Measurements from ENCODE around the gene DMKN.

The DMKN gene

DNA sequence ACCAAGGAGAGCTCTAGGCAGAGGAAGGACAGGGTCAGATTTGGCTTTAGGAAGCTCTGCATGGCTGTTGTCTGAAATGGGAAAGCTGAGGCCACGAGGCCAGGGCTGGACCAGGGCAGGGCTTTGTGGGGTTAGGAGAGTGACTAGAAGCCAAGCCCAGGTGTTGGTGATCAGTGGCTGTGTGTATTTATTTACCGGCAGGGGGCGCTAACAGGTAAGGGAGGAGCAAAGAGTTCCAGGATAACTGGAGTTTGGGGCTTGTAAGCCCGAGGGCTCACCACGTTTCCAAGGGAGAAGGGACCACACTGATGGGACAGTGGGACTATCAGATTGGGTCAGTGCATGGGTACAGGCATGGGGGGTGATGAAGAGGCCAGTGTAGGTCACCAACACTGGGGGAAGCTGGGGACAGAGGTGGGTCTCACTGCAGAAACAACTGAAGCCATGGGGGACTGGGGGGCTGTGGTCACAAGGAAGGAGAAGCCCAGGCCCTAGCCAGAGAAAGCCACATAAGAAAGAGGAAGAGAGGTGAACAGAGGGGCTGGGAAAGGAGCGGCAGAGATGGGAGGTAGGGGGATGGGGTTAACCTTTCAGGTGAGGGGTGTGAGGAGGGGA is 35.8 kb upstream of the DMKN start:
- peak; percentile 61 for DNase-seq

DNA sequence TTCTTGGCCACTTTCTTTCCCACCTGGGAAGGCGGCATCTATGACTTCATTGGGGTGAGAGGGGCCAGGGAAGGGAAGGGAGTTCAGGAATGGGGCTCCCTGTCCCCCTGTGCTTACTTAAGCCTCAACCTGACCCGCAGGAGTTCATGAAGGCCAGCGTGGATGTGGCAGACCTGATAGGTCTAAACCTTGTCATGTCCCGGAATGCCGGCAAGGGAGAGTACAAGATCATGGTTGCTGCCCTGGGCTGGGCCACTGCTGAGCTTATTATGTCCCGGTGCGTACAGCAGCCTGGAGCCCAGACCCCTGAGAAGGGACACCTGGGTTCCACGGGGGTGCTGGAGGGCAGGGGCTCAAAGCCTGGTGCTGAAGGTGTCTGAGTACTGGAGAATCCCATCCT is 33.1 kb upstream of the DMKN start:
- no peak for DNase-seq

DNA sequence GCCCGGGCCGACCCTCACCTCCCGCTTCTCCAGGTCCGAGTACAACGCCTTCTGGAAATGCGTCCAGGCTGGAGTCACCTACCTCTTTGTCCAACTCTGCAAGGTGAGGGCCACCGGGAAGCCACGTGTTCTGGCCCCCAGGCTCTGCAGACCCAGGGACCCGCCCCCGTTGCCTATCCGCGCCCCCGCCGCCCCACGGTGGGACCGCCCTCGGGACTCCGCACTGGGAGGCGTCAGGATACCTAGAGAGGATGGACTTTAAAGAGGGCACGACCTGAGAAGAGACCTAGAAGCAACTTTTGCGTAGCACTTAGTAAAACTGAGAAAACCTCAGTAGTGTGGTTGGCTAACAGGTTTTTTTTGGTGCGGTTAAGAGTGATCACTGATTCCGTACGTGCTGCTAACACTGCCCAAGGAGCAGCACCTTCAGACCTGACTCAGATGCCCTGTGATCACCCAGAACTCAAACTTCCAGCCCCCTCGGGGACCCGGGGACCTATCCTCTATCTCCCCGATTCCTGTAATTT is 32.5 kb upstream of the DMKN start:
- DNase-seq = peak; percentile 45

DNA sequence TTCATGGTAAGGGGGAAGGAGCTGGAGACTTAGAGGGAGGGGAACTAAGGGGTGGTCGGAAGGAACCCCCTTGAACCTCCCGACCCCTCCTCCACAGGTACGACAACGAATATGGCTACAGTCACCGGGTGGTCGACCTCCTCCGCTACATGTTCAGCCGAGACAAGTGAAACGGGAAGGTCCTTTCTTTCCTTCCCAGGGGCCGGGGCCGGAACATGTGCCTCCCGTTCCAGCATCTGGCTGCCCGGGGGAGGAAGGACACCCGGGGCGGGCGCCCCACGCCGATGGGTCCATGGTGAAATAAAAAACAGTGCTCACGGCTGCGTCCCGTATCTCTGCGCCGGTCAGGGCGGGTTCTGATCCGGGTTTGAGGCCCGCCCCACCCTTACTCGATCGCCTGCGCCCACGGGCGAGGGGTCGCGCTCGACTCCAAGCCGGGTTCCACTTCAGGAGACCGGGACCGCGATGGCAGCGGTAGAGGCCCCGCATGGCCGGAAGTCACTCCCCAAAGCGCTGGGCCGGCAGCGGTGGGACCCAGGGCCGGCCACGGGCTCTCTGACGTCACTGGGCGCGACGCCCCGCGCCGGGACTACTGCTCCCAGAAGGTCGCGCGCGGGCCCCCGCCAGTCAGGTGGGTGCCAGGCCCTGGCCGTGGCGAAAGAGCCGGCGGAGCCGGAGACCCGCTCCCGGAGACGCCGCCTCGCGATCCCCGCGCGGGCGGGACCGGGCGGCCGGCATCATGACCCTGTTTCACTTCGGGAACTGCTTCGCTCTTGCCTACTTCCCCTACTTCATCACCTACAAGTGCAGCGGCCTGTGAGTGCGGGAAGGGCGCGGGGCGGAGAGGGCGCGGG is 31.8 kb upstream of the DMKN start, which contains the start of gene TMEM147:
Gene TMEM147 (plus strand): TSS at position 626 of the 854 bp plus-strand sequence. CDS start 114 bp downstream, at position 740.
- DNase-seq = peak; percentile 74

DNA sequence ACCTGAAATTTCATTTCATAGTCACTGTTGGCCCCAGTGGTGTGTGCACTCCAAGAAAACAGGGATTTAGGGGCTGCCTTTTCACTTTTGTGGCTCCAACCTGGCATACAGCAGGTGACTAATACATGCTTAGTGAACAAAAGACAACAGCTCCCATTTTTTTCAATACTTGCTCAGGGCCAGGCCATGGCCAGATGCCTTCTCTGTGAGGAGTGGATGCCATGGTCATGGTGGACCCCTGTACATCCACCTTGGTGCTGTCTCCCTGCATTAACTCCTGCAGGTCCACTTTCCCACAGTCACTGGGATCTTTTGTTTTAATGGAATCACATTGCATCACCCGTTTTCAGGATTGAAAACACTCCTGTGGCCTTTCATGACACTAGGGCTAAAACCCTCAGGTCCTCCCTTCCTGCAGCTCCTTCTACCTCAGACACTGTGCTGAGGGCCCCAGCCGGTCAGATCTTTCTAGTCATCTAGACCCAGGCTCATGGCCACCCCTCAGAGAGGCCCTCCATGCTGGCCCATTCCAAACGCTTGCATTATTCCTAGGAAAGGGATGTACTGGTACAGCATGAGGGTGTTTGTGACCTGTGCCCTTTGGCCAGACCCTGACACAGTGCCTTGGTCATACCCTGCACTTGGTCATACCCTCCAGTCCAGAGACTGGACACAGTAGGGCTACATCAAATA is 30.8 kb upstream of the DMKN start:
- DNase-seq = no peak

DNA sequence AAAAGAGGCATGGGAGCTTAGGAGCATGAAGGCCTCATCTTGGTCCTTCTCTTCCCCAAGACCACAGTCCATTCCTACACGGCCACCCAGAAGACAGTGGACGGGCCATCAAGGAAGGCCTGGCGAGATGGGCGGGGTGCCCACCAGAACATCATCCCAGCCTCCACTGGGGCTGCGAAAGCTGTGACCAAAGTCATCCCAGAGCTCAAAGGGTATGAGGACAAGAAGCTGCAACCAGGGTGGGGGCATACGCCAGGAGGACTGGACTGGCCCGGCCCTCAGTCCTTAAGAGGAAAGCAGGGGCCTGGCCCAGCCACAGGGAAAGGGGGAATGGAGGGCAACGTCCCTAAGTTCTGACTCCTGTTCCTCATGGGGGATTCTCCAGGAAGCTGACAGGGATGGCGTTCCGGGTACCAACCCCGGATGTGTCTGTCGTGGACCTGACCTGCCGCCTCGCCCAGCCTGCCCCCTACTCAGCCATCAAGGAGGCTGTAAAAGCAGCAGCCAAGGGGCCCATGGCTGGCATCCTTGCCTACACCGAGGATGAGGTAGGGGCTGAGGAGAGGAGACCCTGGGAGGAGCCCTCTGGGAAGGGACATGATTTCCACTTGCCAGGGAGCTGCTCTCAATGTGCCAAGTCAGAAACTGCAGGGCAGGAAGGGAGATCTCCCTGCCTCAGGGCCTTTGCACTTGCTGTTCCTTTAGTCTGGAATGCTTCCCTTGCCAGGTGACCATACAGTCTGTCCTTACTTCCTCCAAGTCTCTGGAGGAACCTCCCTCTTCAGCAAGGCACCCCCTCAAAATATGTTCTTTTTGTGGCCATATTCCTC is 30.0 kb upstream of the DMKN start:
- no peak for DNase-seq

DNA sequence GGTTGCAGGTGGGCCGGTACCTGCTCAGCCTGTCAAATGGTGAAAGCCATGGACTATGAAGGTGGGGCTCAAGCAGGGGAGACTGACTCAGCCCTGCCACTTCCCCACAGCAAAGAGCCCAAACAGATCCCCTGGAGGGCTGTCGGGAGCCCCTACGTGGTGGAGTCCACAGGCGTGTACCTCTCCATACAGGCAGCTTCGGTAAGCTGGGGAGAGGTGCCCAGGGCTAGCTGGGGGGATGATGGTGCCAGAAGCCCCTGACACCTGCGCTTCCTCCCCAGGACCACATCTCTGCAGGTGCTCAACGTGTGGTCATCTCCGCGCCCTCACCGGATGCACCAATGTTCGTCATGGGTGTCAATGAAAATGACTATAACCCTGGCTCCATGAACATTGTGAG is 28.8 kb upstream of the DMKN start:
- no peak for DNase-seq

DNA sequence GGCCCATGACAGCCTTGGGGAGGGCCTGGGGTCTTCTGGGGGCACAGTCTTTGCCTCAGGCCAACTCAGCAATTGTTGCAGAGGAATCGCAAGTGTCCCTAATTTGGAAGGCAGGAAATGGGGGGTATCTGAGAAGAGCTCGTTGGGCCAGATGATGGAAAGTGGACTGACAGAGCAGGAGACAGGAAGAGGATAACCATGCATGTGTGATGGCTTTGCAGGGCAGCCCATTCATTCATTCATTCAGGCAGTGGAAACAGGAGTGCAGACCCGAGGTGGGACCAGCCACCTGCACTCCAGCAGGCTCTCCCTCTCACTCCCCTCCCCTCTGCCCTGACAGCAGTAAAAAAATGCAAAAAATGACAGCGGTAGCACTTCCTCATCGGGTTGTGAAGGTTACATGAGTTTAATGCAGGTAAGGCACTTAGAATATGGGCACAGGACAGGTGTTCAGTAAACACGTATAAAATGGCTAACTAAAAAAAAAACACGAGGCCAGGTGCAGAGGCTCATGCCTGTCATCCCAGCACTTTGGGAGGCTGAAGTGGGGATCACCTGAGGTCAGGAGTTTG is 27.0 kb upstream of the DMKN start:
- DNase-seq = no peak

DNA sequence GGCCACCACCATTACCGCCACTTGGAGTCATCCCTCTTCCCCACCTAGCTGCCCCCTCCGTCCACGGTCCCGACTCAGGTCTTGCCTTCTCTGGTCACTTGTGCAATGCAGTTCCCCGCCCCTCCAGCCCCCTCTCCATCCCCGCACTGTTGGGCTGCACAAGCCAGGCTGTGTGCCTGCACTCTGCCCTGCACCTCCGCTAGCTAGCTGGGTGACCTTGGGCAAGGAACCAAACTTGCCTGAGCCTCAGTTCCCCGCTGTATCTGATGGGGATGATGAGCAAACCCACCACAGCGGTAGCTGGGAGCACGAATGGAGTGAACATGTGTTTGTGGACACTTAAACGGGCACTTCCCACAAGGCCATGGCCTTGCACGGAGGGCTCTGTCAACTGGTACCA is 26.4 kb upstream of the DMKN start:
- no peak for DNase-seq

DNA sequence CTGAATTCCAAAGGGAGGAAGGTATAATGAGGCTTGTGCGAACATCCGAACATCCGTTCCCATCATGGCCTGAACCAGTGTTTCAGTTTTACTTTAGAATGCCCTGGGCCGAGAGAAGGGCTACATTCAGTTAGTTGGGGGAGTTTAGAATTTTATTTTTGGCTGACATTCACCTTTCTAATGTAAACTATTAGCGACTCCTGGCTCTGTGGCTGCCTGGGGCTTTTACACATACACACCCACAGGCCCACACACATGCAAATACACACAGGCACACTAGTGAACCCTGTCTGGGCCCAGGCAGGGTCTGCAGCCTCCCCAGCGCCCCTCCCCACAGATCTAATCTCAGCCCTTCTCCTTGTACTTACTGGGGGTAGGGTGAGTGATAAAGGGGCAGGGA is 25.9 kb upstream of the DMKN start:
- no peak for DNase-seq

DNA sequence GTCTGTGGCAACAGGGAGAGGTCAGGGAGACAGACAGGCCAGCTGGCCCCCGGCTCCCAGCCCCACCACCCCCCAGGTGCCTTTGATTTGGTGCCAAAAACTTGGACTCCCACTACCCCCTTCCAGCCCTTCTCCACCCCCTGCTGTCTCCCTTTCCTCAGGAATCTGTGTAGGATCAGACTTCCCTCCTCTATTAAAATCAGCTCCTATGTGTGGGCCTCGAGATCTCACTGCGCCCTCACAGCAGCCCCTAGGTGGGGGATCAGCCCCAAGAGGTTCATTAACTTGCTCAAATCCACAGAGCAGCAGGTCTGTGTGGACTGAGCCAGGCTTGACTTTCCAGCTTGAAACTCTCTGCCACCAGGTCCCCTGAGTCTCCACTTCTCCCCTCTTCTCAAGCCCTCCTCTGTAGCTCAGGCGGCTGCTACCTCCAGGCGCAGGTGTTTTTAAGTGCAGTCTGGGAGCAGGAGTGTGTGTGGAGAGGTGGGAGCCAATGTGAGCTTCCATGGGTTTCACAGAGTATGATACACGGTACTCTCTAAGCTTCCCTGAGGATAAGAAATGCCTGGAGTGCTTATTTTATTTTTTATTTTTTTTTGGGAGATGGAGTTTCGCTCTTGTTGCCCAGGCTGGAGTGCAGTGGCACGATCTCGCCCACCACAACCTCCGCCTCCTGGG is 21.5 kb upstream of the DMKN start:
- DNase-seq = no peak

DNA sequence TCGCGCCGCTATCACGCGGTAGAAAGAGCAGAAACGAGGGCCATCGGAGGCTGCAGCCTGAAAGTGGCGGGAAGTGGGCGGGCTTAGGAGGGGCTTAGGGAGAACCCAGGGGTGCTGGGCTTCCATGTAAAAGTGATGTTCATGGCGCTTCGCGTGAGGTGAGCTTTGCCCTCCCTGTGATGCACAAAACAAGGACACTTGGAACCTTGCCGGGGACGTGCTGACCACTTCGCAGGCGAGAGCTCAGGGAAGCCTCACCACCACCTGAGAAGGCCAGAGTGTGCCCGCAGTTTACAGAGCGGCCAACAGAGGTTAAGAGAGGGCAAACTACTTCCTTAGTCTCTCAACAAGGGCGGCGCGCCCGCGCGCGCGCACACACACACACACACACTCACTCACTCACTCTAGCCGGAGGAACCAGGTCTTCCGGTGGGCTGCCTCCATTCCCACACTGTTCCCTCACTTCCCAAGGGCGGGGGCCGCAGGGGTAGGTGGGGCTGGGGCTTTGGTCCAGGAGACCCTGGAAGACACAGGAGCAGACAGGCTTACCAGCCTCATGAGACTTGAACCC is 20.5 kb upstream of the DMKN start:
- DNase-seq = peak; percentile 23

DNA sequence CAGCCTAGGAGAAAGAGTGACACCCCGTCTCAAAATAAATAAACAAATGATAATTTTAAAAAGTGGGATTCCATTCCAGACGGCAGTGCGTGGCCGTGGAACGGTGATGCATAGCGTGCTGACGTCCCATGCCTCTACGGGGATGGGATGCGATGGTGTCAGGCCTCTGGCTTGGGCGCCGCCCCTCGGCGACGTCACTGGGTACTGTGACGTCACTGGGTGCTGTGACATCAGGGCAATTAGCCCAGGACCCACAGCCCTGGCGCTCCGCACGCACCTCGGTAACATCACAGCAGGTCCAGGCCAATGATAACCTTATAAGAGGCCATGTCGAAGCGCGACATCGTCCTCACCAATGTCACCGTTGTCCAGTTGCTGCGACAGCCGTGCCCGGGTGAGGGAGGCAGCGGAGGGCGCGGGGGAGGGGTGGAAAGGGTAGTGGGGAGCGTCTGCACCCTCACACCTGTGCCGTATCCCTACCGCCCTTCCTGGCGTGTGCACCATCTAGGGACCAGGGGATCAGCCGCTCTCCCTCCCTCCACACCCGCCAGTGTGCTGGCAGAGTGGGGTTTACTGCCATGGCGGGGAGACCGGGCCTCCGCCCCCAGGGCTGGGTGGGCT is 19.9 kb upstream of the DMKN start, which contains the start of gene GAPDHS:
Gene GAPDHS (plus strand): TSS at position 256 of the 621 bp plus-strand sequence. CDS start 72 bp downstream, at position 328.
- DNase-seq = no peak

DNA sequence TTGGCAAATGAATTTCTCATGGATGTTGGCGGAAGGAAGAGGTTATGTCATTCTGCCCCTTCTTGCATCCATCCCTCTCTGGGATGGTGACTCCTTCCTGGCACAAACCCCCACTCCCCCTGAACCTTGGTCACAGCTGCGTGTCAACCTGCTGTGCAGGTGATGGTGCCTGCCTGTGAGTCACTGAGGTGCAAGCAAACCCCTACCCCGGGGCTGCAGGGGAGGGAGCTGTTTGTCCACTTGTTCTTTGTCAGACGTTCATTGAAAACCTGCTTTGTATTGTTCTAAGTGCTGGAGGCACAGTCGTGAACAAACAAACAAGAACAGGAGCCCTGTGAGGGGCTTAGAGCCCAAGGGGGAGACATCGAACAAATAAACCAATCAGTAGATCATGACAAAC is 17.8 kb upstream of the DMKN start:
- no peak for DNase-seq

DNA sequence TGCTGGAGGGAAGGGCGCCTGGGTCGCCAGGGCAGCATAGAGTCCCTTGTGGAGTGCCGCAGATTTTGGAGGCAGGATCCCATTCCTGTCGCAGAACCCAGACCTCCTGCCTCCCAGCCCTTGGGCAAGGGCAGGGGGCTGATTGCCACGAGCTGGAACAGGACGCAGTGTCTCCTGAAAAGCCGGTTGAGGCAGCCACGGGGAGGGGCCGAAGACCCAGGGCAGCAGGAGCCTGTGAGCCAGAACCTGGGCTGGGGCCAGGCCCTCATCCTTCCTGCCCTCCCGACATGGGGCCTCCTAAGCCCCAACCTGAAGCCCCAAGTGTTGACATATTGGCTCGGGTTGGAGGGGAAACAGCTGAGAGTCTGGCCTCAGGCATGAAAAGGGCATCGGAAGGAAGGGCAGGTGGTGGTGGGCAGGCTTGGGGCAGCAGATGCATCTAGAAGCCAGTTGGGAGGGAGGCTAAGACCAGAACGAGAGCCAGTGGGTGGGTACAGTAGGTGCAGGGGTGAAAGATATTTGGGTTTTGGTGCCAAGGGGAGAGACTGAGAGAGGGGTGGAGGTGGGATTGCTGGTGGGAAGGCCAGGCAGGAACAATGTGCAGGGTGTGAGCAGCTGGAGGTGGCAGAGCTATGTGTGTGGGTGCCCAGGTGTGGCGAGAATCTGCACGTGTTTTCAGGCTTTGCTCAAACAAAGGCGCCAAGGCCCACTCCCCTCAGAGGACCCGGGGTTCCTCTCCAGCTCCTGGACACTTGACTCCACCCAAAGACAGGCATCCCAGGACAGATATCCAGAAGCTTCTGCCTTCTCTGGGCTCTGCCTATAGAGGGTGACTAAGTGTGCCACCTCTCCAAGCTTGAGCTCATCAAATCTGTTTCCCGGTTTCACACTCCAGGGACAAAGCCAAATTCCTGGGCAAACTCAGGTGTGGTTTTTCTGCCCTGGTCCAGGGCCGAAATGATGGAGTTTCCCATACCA is 16.1 kb upstream of the DMKN start:
- DNase-seq = no peak

DNA sequence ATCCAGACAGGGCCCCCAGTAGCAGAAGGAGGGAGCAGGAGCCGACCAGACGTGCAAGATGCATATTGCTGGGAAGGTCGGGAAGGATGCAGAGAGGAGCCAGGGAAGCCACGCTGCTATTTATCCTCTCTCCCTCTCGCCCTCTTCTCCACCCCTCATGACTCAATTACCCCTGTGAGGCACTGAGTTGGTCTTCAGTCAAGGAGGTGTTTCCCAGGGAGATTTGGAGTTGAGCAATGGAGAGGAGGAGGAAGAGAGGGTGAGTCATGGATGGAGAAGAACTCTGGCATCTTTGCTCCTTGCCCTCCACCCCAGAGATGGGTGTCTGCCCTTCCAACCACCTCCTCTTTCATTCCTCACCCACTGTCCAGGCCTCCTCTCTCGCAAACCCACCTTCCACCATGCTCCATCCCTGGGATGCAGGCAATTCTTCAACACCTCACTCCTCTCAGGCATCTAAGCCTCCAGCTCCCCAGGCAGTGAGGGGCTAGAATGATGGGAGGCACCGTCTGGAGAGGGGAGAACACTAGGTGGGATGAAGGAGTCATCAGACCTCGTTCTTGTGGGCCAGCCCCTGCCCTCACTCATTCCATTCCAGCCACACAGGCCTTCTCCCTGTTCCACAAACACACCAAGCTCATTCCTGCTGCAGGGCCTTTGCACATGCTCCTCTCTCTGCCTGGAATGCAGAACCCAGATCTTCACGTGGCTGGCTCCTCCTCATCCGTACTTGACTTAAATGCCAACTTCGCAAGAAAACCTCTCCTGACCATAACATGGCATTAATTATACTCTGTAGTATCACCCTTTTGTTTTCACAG is 15.0 kb upstream of the DMKN start, which contains the start of gene SBSN:
Gene SBSN (minus strand): TSS at position 94 of the 821 bp plus-strand sequence. CDS start 30 bp downstream, at position 64.
- no peak for DNase-seq

DNA sequence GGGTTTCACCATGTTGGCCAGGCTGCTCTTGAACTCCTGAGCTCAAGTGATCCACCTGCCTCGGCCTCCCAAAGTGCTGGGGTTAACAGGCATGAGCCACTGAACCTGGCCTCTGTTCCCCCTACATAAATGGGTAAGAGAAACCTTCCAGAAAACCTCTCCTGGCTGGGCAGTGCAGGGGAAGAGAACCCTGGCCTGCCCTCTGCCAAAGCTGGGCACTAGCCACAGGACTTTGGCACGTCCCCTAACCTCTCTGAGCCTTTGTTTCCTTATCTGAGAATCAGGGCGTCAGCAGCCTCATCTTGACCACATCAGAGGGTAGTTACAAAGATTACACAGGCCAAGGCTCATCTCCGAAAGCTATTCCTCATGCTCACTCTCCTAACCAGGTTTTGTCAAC is 12.4 kb upstream of the DMKN start:
- no peak for DNase-seq

DNA sequence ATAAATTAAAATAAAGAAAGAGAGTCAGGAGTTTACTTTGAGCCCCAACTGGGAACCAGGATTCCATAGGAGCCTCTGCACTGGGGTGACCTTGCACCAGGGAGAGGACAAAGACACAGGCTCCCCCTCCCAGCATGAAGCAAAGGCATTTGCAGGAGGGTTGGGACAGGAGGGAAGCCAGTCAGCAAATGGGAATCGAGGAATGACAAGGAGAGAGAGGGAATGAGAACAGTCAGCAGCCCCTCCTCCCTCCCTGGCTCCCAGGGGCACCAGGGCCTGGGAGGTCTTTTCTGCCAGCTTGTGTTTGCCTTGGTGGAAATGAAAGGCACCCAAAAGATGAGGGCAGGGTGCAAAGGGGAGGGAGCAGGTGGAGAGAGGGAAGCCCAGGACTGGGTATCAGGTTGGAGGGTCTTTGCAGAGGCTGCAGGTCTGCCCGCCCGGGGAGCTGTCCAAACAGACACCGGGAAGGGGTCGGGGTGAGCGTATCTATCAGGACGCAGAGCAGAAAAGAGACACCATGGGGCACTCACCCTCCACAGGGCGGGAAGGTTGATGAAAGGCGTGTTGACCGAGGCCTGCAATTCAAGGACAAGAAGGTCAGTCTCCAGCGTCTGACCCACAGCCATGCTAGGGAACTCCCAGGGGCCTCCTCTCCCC is 10.9 kb upstream of the DMKN start:
- DNase-seq = no peak
